Mesothelial cell of epicardium (in vitro differentiated cells): ENCODE measurements around the gene CRNKL1. TPM values are rescaled to one million over a fixed set of nuclear protein-coding genes. Genes with fewer than 3 reads are reported as not detected.
A peak's percentile ranks its signal among the peaks of the same experiment; 100 is the strongest.

Experiments used
- DNase-seq, 2 experiments: peaks; one replicate each; pipeline ENCODE4 v3.0.0; 2021; ENCODE audit warnings: low spot score in 2 of 2; ENCODE audit not compliant: unreplicated experiment in 2 of 2
- H3K27ac Mint-ChIP-seq: 2 replicates; pipeline ENCODE4 v1.8.0; 2021; ENCODE audit warnings: mixed read lengths
- H3K27me3 Mint-ChIP-seq: 2 replicates; pipeline ENCODE4 v1.8.0; 2021; ENCODE audit warnings: low read depth, mixed read lengths
- H3K36me3 Mint-ChIP-seq: 2 replicates; pipeline ENCODE4 v1.8.0; 2021; ENCODE audit warnings: mixed read lengths
- H3K4me1 Mint-ChIP-seq: 2 replicates; pipeline ENCODE4 v1.8.0; 2021; ENCODE audit warnings: mixed read lengths
- H3K4me3 Mint-ChIP-seq: 2 replicates; pipeline ENCODE4 v1.8.0; 2021; ENCODE audit warnings: mild to moderate bottlenecking, moderate library complexity, mixed read lengths
- H3K9me3 Mint-ChIP-seq: 2 replicates; pipeline ENCODE4 v1.8.0; 2021; ENCODE audit warnings: mixed read lengths
- CTCF ChIP-seq: fragments of 200-600 bp; sonication (generic); IDR thresholded peaks from one replicate; pipeline ENCODE4 v1.5.0; 2021; ENCODE audit warnings: antibody characterized with exemption; ENCODE audit not compliant: unreplicated experiment
- total RNA-seq: library from RNA; stranded (reverse); gene quantifications from 3 replicates; pipeline ENCODE4 v1.2.1, GENCODE V29; 2021

The CRNKL1 gene
- total RNA-seq, 1 donor from 2014 or later: 26.5 TPM

- Mint-ChIP-seq H3K9me3 (no peaks in the 10 kb centered on the region), H3K27ac (no peak overlapping the region), H3K4me1 (no peaks in the 10 kb centered on the region), H3K27me3 (no peaks in the 10 kb centered on the region), H3K4me3 (no peak overlapping the region), H3K36me3 (peaks cover 29% of the 10 kb centered on the region)
- DNase-seq: no peak
- TF ChIP-seq CTCF: no peak
Observed at GRCh38 chr20:20031790-20032189, 20.5 kb downstream of the CRNKL1 start.

- Mint-ChIP-seq H3K9me3 (no peaks in the 10 kb centered on the region), H3K36me3 (peaks cover 16% of the 10 kb centered on the region), H3K4me3 (no peak overlapping the region), H3K27me3 (no peaks in the 10 kb centered on the region), H3K27ac (peak overlapping the region; percentile 21), H3K4me1 (peaks cover 8% of the 10 kb centered on the region)
- no peak for TF ChIP-seq CTCF
- DNase-seq: no peak
Observed at GRCh38 chr20:20027284-20027683, 25.0 kb downstream of the CRNKL1 start.

- DNase-seq: no peak
Observed at GRCh38 chr20:20024942-20025341, 27.3 kb downstream of the CRNKL1 start.

GRCh38 chr20:20023395-20023794, 28.9 kb downstream of the CRNKL1 start:
- Mint-ChIP-seq H3K9me3 (no peaks in the 10 kb centered on the region), H3K36me3 (peaks cover 9% of the 10 kb centered on the region), H3K4me3 (no peak overlapping the region), H3K27ac (no peak overlapping the region), H3K27me3 (no peaks in the 10 kb centered on the region), H3K4me1 (peaks cover 19% of the 10 kb centered on the region)
- TF ChIP-seq CTCF: no peak
- DNase-seq: no peak

More at GRCh38 chr20:20024942-20025341, 27.3 kb downstream of the CRNKL1 start:
- Mint-ChIP-seq H3K27ac (peak overlapping the region; percentile 8), H3K27me3 (no peaks in the 10 kb centered on the region), H3K36me3 (peaks cover 12% of the 10 kb centered on the region), H3K4me3 (no peak overlapping the region), H3K4me1 (peaks cover 11% of the 10 kb centered on the region), H3K9me3 (no peaks in the 10 kb centered on the region)
- no peak for TF ChIP-seq CTCF

- Mint-ChIP-seq H3K4me1 (peaks cover 26% of the 10 kb centered on the region), H3K36me3 (peaks cover 6% of the 10 kb centered on the region), H3K27ac (no peak overlapping the region), H3K27me3 (no peaks in the 10 kb centered on the region), H3K4me3 (no peak overlapping the region), H3K9me3 (no peaks in the 10 kb centered on the region)
- no peak for DNase-seq
- TF ChIP-seq CTCF: no peak
Observed at GRCh38 chr20:20022498-20022897, 29.8 kb downstream of the CRNKL1 start.

GRCh38 chr20:20021835-20022234, 30.4 kb downstream of the CRNKL1 start:
- Mint-ChIP-seq H3K4me3 (no peak overlapping the region), H3K9me3 (no peaks in the 10 kb centered on the region), H3K27me3 (no peaks in the 10 kb centered on the region), H3K36me3 (peaks cover 6% of the 10 kb centered on the region), H3K27ac (no peak overlapping the region), H3K4me1 (peaks cover 30% of the 10 kb centered on the region)
- TF ChIP-seq CTCF: no peak
- no peak for DNase-seq
